ENCODE measurements around the gene SLC4A8. TPM values are rescaled to one million over a fixed set of nuclear protein-coding genes. Genes with fewer than 3 reads are reported as not detected.

The SLC4A8 gene
- total RNA-seq, 1 donor from 2014 or later, result 0.74 TPM

GRCh38 chr12:51391283-51392123, 33.1 kb upstream of the SLC4A8 start, which contains the start of gene GALNT6:
GALNT6 (minus strand) TSS chr12:51391406; CDS start chr12:51379781, 11,625 bp downstream.
- Histone ChIP-seq H3K27me3 (no peaks in the 10 kb centered on the region), H3K9me3 (no peaks in the 10 kb centered on the region), H3K27ac (peak within 1 kb of the TSS; percentile 40), H3K36me3 (no peaks in the 10 kb centered on the region), H3K4me3 (peak within 1 kb of the TSS; percentile 46 to 50), H3K4me1 (peaks cover 38% of the 10 kb centered on the region)
- TF ChIP-seq POLR2A (IDR thresholded peaks at IDR 0.05), result no peak
- no peak for TF ChIP-seq POLR2AphosphoS5 (IDR thresholded peaks at IDR 0.05; ENCODE audit: insufficient read depth in 1 of 2, low read depth in 1 of 2)
- TF ChIP-seq, protein P1, sequence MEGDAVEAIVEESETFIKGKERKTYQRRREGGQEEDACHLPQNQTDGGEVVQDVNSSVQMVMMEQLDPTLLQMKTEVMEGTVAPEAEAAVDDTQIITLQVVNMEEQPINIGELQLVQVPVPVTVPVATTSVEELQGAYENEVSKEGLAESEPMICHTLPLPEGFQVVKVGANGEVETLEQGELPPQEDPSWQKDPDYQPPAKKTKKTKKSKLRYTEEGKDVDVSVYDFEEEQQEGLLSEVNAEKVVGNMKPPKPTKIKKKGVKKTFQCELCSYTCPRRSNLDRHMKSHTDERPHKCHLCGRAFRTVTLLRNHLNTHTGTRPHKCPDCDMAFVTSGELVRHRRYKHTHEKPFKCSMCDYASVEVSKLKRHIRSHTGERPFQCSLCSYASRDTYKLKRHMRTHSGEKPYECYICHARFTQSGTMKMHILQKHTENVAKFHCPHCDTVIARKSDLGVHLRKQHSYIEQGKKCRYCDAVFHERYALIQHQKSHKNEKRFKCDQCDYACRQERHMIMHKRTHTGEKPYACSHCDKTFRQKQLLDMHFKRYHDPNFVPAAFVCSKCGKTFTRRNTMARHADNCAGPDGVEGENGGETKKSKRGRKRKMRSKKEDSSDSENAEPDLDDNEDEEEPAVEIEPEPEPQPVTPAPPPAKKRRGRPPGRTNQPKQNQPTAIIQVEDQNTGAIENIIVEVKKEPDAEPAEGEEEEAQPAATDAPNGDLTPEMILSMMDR (IDR thresholded peaks at IDR 0.05), result no peak
- no peak for DNase-seq (ENCODE audit: extremely low spot score in 2 of 2)
- intact Hi-C loops (cut with DNase I), result no loop called here

- no peaks in the 10 kb centered on the region for H3K36me3 ChIP-seq
- no peaks in the 10 kb centered on the region for H3K9me3 ChIP-seq
- intact Hi-C loops (cut with DNase I), result no loop called here
- no peak for DNase-seq (ENCODE audit: extremely low spot score in 2 of 2)
- no peak overlapping the region for H3K27ac ChIP-seq
- peak overlapping the region in 1 of 2 donors; percentile 50 for H3K4me3 ChIP-seq
- peaks cover 38% of the 10 kb centered on the region for H3K4me1 ChIP-seq
- TF ChIP-seq, protein P1 (IDR thresholded peaks at IDR 0.05), result no peak
- no peak for TF ChIP-seq POLR2A (IDR thresholded peaks at IDR 0.05)
- TF ChIP-seq POLR2AphosphoS5 (IDR thresholded peaks at IDR 0.05; ENCODE audit: insufficient read depth in 1 of 2, low read depth in 1 of 2), result no peak
- no peaks in the 10 kb centered on the region for H3K27me3 ChIP-seq
Measured at GRCh38 chr12:51392556-51393237, 31.9 kb upstream of the SLC4A8 start.

GRCh38 chr12:51393676-51394545, 30.7 kb upstream of the SLC4A8 start:
- no peak for DNase-seq (ENCODE audit: extremely low spot score in 2 of 2)
- intact Hi-C loops (cut with DNase I), result no loop called here
- no peaks in the 10 kb centered on the region for H3K9me3 ChIP-seq
- no peaks in the 10 kb centered on the region for H3K27me3 ChIP-seq
- TF ChIP-seq POLR2A (IDR thresholded peaks at IDR 0.05), result no peak
- peak in 1 of 2 donors; percentile 17 for TF ChIP-seq POLR2AphosphoS5 (IDR thresholded peaks at IDR 0.05; ENCODE audit: insufficient read depth in 1 of 2, low read depth in 1 of 2)
- no peaks in the 10 kb centered on the region for H3K36me3 ChIP-seq
- no peak overlapping the region for H3K27ac ChIP-seq
- no peak overlapping the region for H3K4me3 ChIP-seq
- peaks cover 38% of the 10 kb centered on the region for H3K4me1 ChIP-seq

DNA sequence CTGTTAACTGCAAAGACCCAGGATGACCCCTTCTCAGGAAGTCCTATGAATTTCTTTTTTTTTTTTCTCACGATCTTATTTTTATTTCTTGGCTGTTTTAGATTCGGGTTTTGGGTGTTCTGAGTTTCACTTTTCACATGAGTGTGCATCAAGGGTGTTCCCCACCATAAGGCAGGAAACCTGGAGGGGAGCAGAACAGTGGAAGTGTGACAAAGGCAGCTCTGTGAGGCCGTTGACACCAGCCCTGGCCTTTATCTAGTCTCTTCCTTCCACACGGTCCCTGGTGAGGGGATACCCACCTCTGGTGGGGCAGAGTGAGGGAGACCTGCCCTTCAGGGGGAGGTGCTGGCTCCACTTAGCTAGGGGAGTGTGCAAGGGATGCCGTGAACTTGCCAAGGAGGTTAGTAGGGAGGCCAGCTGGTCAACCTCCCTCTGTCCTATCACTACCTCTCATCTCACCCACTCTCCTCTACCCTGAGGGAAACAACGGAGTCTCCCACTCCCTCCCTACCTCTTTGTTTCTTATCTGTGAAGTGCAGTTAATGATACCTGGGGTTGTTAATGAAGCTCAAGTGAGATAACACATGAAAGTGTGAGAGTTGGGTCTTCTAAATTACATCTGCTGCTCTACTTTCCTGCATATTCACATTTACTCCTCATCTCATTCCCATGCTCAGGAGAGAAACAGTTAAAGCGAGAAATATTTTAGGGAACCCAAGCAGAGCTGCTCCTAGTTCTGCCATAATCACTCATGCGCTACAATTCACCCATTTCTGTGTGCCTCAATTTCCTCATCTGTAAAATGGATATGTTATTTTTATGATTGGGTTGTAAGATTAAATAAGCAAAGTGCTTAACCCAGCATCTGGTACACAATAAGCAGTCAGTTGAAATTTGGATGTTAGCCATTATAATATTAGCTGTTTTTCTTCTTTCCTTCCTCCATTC, 29.1 kb upstream of the SLC4A8 start:
- no peaks in the 10 kb centered on the region for H3K36me3 ChIP-seq
- TF ChIP-seq, protein P1 (IDR thresholded peaks at IDR 0.05), result no peak
- TF ChIP-seq POLR2A (IDR thresholded peaks at IDR 0.05) (no peak), POLR2AphosphoS5 (IDR thresholded peaks at IDR 0.05; ENCODE audit: insufficient read depth in 1 of 2, low read depth in 1 of 2) (no peak)
- intact Hi-C loops (cut with DNase I), result no loop called here

More for the DNA sequence above, 29.1 kb upstream of the SLC4A8 start:
- Histone ChIP-seq H3K9me3 (no peaks in the 10 kb centered on the region), H3K27ac (no peak overlapping the region), H3K4me1 (peaks cover 35% of the 10 kb centered on the region), H3K27me3 (no peaks in the 10 kb centered on the region), H3K4me3 (no peak overlapping the region)
- DNase-seq (ENCODE audit: extremely low spot score in 2 of 2), result no peak
